ENCODE measurements around the gene NEGR1. TPM values are rescaled to one million over a fixed set of nuclear protein-coding genes. Genes with fewer than 3 reads are reported as not detected.

NEGR1 gene
- total and polyA plus RNA-seq, 2 experiments from 2014 or later, result 0.57 to 0.94 TPM

DNA sequence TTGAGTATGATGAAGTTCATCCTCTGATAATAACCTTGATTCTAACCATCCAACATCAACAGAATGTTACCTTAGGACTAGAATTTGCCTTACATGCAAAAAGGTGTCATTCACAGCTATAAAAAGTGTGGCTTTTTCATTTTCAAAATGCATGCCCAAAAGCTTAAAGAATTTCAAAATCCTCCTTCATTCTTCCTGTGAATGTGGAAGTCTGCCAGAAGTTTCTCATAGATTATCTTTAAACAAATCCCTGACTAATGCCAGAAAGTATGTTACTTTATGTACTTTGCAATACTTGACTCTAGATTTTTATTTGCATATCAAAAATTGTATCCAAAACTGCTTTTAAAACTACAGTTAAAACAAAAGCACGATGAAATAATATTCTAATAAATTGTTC, 930.9 kb downstream of the NEGR1 start:
- no peaks in the 10 kb centered on the region for H3K27me3 Mint-ChIP-seq (ENCODE audit: insufficient read depth, low read depth, poor library complexity)
- no peaks in the 10 kb centered on the region for H3K79me2 ChIP-seq (replicated peaks; ENCODE audit: insufficient read depth)
- H3K4me1 Mint-ChIP-seq, result no peaks in the 10 kb centered on the region
- no peak overlapping the region for H3K27ac ChIP-seq (ENCODE audit: low read depth)
- H3K4me2 ChIP-seq, result no peak overlapping the region
- no peaks in the 10 kb centered on the region for H3K36me3 Mint-ChIP-seq (ENCODE audit: low read depth)
- H3K4me1 ChIP-seq (ENCODE audit: insufficient read depth), result no peaks in the 10 kb centered on the region
- no peaks in the 10 kb centered on the region for H4K20me1 ChIP-seq (replicated peaks; ENCODE audit: insufficient read depth)
- H3K9me2 ChIP-seq (ENCODE audit: insufficient read depth), result no peaks in the 10 kb centered on the region
- H3K27ac Mint-ChIP-seq, result no peak overlapping the region
- DNase-seq (ENCODE audit: low spot score), result no peak
- H3K27me3 ChIP-seq (ENCODE audit: insufficient read depth), result no peaks in the 10 kb centered on the region
- H2AFZ ChIP-seq, result no peak overlapping the region
- no peak overlapping the region for H3K4me3 Mint-ChIP-seq
- TF ChIP-seq, protein P1, sequence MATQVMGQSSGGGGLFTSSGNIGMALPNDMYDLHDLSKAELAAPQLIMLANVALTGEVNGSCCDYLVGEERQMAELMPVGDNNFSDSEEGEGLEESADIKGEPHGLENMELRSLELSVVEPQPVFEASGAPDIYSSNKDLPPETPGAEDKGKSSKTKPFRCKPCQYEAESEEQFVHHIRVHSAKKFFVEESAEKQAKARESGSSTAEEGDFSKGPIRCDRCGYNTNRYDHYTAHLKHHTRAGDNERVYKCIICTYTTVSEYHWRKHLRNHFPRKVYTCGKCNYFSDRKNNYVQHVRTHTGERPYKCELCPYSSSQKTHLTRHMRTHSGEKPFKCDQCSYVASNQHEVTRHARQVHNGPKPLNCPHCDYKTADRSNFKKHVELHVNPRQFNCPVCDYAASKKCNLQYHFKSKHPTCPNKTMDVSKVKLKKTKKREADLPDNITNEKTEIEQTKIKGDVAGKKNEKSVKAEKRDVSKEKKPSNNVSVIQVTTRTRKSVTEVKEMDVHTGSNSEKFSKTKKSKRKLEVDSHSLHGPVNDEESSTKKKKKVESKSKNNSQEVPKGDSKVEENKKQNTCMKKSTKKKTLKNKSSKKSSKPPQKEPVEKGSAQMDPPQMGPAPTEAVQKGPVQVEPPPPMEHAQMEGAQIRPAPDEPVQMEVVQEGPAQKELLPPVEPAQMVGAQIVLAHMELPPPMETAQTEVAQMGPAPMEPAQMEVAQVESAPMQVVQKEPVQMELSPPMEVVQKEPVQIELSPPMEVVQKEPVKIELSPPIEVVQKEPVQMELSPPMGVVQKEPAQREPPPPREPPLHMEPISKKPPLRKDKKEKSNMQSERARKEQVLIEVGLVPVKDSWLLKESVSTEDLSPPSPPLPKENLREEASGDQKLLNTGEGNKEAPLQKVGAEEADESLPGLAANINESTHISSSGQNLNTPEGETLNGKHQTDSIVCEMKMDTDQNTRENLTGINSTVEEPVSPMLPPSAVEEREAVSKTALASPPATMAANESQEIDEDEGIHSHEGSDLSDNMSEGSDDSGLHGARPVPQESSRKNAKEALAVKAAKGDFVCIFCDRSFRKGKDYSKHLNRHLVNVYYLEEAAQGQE (IDR thresholded peaks at IDR 0.05; ENCODE audit: unreplicated experiment), result no peak
- TF ChIP-seq, protein P2, sequence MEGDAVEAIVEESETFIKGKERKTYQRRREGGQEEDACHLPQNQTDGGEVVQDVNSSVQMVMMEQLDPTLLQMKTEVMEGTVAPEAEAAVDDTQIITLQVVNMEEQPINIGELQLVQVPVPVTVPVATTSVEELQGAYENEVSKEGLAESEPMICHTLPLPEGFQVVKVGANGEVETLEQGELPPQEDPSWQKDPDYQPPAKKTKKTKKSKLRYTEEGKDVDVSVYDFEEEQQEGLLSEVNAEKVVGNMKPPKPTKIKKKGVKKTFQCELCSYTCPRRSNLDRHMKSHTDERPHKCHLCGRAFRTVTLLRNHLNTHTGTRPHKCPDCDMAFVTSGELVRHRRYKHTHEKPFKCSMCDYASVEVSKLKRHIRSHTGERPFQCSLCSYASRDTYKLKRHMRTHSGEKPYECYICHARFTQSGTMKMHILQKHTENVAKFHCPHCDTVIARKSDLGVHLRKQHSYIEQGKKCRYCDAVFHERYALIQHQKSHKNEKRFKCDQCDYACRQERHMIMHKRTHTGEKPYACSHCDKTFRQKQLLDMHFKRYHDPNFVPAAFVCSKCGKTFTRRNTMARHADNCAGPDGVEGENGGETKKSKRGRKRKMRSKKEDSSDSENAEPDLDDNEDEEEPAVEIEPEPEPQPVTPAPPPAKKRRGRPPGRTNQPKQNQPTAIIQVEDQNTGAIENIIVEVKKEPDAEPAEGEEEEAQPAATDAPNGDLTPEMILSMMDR (conservative IDR thresholded peaks at IDR 0.05; ENCODE audit: low read depth in 2 of 2), result no peak
- TF ChIP-seq, protein P3, sequence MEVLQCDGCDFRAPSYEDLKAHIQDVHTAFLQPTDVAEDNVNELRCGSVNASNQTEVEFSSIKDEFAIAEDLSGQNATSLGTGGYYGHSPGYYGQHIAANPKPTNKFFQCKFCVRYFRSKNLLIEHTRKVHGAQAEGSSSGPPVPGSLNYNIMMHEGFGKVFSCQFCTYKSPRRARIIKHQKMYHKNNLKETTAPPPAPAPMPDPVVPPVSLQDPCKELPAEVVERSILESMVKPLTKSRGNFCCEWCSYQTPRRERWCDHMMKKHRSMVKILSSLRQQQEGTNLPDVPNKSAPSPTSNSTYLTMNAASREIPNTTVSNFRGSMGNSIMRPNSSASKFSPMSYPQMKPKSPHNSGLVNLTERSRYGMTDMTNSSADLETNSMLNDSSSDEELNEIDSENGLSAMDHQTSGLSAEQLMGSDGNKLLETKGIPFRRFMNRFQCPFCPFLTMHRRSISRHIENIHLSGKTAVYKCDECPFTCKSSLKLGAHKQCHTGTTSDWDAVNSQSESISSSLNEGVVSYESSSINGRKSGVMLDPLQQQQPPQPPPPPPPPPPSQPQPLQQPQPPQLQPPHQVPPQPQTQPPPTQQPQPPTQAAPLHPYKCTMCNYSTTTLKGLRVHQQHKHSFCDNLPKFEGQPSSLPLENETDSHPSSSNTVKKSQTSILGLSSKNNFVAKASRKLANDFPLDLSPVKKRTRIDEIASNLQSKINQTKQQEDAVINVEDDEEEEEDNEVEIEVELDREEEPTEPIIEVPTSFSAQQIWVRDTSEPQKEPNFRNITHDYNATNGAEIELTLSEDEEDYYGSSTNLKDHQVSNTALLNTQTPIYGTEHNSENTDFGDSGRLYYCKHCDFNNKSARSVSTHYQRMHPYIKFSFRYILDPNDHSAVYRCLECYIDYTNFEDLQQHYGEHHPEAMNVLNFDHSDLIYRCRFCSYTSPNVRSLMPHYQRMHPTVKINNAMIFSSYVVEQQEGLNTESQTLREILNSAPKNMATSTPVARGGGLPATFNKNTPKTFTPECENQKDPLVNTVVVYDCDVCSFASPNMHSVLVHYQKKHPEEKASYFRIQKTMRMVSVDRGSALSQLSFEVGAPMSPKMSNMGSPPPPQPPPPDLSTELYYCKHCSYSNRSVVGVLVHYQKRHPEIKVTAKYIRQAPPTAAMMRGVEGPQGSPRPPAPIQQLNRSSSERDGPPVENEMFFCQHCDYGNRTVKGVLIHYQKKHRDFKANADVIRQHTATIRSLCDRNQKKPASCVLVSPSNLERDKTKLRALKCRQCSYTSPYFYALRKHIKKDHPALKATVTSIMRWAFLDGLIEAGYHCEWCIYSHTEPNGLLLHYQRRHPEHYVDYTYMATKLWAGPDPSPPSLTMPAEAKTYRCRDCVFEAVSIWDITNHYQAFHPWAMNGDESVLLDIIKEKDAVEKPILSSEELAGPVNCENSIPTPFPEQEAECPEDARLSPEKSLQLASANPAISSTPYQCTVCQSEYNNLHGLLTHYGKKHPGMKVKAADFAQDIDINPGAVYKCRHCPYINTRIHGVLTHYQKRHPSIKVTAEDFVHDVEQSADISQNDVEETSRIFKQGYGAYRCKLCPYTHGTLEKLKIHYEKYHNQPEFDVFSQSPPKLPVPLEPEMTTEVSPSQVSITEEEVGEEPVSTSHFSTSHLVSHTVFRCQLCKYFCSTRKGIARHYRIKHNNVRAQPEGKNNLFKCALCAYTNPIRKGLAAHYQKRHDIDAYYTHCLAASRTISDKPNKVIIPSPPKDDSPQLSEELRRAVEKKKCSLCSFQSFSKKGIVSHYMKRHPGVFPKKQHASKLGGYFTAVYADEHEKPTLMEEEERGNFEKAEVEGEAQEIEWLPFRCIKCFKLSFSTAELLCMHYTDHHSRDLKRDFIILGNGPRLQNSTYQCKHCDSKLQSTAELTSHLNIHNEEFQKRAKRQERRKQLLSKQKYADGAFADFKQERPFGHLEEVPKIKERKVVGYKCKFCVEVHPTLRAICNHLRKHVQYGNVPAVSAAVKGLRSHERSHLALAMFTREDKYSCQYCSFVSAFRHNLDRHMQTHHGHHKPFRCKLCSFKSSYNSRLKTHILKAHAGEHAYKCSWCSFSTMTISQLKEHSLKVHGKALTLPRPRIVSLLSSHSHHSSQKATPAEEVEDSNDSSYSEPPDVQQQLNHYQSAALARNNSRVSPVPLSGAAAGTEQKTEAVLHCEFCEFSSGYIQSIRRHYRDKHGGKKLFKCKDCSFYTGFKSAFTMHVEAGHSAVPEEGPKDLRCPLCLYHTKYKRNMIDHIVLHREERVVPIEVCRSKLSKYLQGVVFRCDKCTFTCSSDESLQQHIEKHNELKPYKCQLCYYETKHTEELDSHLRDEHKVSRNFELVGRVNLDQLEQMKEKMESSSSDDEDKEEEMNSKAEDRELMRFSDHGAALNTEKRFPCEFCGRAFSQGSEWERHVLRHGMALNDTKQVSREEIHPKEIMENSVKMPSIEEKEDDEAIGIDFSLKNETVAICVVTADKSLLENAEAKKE (CRISPR knock-in tag; IDR thresholded peaks at IDR 0.05), result no peak
- TF ChIP-seq JUNB (IDR thresholded peaks at IDR 0.05; ENCODE audit: unreplicated experiment) (no peak), CREB1 (CRISPR knock-in tag; IDR thresholded peaks at IDR 0.05; ENCODE audit: low read depth) (no peak)
- ATAC-seq, result no peak
- H3K4me3 ChIP-seq, result no peak overlapping the region
- no peaks in the 10 kb centered on the region for H3K36me3 ChIP-seq (ENCODE audit: insufficient read depth)
- H3F3A ChIP-seq (replicated peaks; ENCODE audit: low read depth), result no peaks in the 10 kb centered on the region
- H3K9me3 Mint-ChIP-seq, result no peaks in the 10 kb centered on the region; the same call in 2 of the 3 replicates

Data from GM23338 (cell line).